Activated CD4-positive, alpha-beta T cell treated with anti-CD3 and anti-CD28 coated beads, Interleukin-2, Interleukin-6, amounts not matched to agents 100 ng/mL and 50 ng/mL, durations not matched to agents 16 hours and 8 hours (primary cell): ENCODE data around the gene OCA2.

Source experiments
- DNase-seq: peaks from one replicate; pipeline ENCODE4 v3.0.0-alpha.2; 2020

OCA2 gene

DNA sequence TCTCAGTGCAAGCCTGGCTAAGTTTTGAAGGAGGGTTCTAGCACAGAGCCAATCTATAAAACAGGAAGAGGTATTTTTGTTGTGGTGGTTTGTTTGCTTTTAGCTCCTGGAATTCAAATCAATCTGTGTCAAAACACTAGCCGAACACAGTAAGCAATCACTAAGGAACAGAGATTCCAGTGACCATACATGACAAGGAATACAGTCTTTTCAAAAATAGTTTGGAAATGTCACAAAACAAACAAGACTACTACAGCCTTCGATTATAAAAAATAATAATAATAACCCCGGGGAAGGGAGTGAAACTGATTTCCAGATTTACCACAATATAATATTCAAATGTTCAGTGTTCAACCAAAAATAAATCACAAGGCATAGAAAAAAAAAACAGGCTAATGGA lies 166.5 kb downstream of the OCA2 start:
- DNase-seq, result no peak

DNA sequence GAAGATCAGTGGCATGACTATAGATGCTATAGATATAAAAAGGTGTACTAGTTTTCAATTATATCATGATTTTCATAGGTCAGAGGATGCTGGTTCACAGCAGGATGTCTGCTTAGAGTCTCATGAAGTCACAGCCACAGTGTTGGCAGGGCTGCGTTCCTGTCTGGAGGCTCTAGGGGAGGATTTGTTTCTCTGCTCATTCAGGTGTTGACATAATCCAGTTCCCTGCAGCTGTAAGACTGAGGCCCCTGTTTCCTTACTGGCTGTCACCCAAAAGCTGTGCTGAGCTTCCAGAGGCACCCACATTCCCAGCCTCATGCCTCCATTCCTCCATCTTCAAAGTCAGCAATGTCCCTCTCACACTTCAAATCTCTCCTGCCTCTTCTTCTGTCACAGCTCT lies 170.7 kb downstream of the OCA2 start:
- no peak for DNase-seq

DNA sequence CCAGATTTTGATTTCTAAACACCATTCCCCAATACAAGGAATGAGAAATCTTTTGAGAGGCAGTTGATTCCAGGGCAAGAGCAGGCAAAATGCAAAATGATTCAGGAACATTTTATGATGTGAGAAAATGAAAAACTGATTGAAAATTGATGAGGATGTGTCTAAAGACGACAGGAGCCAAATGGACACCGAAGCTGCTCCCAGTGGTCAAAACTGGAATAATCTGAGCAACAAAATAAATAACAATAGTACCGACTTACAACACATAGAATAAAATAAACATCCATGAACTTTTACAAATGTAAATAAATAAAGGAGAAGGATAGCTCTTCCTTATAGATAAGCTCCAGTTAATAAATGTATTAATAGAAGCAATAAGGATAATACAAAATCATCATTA lies 186.8 kb downstream of the OCA2 start:
- no peak for DNase-seq

DNA sequence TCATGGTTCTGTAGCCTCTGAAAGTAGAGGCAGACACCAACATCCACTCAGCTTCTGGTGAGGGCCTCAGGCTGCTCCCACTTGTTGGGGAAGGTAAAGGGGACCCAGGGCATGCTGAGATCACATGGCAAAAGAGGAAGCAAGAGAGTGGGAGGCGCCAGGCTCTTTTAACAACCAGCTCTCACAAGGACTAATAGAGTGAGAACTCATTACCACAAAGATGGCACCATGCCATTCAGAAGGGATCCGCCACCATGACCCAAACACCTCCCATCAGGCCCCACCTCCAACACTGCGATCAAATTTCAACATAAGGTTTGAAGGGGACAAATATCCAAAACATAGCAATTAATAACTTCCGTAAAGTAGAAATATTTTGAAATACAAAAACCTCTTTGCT lies 192.3 kb downstream of the OCA2 start:
- DNase-seq, result no peak

DNA sequence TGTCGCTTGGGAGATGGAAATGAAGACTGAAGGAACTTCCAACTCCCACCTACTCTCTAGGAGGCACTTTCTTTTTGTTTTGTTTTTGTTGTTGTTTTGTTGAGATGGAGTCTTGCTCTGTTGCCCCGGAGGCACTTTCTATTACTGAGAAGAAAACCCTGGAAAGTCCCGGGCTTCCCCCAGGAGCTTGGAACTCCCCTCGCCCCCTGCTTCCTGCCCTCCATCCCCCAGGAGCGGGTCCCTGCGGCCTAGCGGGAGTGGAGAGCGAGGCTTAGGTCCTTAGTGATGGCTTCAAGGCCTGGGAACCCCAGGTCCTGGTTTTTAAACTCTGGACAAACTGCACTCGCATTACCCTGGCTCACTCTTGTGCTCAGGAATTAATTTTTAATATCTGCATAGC lies 195.7 kb downstream of the OCA2 start:
- DNase-seq, result no peak

DNA sequence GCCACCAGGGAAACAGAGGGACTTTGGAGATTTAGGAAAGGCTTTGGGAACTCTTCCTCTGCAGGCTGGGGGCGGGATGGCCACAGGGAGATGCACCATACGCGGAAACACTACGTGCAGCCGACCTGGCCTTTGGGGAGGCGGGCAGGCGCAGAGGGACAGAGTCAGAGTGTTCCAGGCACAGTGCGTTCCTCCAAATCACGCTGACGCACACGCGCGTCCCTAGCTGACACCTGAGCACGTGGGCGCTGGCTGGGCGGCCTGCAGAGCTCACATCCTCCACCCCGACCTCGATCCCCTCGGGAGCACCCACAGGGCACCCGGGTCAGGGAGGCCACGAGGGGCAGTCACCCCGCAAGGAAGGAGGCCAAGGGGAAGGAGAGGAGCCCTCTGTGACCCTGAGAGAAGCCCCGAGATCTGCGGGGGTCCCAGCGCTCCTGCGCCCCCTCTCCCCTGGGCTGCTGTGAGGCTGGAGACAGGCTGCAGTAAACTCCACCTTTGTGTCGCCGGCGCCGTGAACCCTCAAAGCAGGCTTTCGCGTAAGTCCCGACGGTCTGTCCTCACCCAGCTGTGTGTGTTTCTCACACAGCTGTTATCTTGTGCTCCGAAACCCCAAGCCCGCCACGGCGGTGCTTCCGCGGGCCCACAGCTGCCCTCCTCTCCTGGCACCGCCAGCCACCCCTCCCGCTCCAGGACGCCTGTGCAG lies 196.3 kb downstream of the OCA2 start:
- no peak for DNase-seq

DNA sequence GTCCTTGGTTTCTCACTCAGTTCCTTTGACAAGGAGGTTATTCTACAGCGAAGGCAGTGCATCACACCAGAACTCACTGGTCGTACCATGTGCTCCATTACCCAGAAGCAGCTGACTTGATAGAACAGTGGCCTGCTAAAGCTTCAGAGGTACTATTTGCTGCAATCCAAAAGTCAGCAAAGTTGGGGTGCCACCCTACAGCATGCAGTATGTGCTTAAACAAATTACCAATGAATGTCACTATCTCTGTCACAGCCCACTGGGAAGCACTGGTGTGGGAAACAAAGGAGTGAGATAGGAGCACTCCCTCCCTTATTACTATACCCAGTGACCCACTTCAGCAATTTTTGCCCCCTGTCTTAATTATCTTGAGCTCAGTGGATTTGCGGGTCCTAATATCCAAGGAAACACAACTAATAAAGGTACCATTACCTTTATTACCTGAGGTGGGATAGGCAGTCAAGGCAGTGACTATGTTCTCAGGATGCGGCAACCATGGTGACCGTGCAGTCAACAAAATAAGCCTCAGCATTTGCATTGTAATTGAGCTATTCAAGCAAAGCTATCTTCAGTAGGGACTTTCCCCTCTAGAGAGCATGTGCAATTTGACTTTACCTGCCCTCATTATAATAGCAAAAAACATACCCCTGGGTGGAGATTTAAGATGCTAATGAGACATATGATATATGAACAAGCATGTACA lies 199.4 kb downstream of the OCA2 start:
- DNase-seq, result no peak

DNA sequence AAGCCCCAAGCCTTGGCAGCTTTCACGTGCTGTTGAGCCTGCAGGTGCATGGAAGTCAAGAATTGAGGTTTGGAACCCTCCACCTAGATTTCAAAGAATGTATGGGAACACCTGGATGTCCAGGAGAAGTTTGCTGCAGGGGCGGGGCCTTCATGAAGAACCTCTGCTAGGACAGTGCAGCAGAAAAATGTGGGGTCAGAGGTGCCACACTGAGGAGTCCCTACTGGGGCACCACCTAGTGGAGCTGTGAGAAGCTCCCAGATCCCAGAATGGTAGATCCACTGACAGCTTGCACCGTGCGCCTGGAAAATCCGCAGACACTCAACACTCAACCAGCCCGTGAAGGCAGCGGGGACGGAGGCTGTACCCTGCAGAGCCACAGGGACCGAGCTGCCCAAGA lies 201.6 kb downstream of the OCA2 start:
- no peak for DNase-seq

DNA sequence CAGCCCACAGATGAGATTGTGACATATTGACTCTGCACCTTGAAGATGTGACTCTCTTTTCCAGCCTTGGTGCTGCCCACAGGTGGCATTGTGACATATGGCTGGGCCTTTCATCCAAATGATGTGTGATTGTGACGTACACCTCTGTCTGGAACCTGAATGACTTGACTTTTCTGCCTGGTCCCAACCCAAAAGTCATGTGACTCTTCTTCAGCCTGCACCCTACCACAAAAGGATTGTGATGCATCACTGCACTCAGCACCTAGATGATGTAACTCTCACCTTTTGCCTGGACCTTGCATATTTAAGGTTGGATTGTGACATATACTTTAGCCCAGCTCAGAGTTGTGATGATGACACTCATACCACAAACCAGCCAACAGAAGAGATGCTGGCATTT lies 204.5 kb downstream of the OCA2 start:
- no peak for DNase-seq

DNA sequence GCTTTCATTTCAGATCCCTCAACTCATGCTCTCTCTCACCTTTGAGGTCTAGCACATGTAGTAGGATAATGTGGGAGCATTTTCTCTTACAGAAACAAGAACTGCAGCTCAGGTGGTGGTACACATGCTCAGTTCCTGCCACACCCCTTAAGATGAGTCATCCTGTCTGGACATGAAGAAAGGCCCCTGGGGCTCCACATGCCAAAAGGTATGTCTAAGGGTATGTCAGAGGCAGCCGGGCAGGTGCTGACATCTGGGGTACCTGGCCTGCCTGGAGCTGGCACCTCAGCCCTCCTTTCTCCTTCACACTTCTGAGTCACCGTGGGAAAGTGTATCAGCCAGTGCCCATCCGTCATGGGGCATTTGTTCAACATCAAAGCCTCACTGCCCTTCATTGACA lies 209.9 kb downstream of the OCA2 start:
- no peak for DNase-seq

DNA sequence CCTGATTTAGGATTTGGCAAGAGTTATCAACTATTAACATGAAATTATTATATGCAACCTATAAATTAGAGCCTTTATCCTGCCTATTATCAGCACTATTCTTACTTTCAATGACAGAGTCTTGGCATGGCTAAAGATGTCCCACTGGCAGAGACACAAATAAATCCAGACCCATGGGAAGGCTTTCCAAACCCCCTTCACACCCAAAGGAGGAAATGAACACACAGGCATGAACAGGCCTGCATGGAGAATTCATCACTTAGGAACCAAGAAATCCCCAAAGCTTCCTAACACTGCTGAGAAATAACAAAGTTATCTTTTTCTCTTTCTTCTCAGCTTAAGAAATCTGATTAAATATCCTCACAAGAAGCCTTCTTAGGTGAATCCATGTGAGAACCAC lies 213.9 kb downstream of the OCA2 start:
- DNase-seq, result no peak

DNA sequence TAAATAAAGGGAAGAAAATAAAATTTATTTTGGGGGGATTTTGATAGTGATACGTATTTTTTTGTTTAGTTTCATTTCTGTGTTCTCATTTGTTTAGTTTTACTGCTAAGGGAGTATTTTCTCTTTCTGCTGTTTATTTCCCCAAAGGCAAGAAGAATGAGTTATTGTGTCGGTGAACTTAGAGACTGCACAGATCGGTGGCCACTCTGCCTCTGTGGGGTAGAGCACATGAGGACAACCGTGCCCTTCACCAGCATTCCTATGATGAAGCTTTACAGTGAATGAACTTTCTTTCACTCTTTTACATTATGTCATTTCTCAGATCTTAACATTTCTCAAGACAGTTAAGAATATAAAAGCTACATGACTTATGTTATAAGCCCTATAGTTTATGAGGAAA lies 214.4 kb downstream of the OCA2 start:
- DNase-seq, result no peak

DNA sequence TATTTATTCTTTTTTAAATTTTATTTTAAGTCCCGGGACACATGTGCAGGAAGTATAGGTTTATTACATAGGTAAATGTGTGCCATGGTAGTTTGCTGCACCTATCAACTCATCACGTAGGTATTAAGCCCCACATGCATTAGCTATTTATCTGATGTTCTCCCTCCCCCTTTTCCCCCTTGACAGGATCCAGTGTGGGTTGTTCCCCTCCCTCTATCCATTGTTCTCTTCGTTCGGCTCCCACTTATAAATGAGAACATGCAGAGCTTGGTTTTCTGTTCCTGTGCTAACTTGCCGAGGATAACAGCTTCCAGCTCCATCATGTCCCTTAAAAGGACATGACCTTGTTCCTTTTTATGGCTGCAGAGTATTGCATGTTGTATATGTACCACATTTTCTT lies 220.3 kb downstream of the OCA2 start:
- DNase-seq, result no peak

DNA sequence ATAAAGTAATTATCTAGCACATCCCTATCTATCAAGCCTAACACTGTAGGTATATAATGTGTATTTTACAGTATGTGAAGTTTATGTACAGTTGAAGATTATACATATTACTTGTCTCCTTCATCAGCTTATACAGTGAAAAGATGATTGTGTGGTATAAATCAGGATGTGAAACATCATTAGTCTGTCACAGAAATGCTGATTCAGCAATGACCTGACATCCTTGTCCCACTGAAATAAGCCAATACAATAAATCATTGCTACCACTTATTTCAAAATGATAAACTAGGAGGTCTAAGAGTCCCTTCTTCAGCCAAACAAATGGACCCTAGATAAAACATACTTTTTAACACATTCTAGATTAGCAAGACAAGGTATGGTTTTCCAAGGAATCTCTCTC lies 225.3 kb downstream of the OCA2 start:
- DNase-seq, result no peak

DNA sequence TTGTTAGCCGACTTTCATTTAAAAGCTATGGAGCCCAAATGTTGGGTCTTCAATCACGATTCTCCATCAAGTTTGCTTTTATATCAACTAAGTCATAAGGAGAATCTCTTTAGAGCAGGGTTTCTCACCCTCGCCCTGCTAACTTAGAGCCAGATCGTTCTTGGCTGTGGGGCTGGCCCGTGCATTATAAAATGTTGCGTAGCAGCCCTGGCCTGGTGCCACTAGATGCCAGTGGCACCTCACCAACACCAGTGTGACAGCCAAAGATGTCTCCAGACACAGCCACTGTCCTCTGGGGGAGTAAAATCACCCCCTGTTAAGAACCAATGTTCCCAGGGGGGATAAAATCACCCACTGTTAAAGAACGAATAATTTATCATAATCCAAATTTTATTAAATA lies 226.1 kb downstream of the OCA2 start:
- DNase-seq, result no peak

DNA sequence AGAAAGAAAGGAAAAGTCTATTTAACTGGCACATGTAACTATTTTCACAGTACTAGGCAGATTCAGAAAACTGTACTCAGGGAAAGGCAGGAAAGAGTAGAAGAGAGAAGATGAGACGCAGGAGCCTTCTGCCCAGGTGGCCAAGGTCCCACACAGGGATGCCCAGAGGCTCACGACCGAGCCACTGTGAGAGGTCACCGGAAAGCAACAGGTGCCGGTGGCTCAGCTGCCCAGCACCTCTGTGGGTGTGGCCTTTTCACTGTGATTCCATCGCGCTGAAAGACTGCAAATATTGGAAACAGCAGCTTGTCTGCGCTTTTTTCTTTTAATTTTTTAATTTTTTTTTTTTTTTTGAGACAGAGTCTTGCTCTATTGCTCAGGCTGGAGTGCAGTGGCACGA lies 226.8 kb downstream of the OCA2 start:
- no peak for DNase-seq

DNA sequence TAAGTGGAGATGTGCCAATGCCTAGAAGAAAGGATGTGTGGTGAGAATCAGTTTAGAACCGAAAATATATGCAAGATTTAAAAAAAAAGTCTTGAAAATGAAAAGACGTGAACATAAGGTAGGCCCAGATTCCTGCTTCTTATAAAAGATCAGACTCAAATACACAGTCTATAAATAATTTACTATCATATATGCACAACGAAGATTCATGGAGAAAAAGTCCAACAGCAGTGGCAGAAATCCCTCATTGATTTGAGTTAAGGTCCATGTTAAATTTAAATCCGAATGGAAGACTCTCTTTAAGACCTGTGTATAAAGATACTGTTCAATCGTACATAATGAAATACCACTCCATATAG lies 227.2 kb downstream of the OCA2 start:
- DNase-seq, result no peak

DNA sequence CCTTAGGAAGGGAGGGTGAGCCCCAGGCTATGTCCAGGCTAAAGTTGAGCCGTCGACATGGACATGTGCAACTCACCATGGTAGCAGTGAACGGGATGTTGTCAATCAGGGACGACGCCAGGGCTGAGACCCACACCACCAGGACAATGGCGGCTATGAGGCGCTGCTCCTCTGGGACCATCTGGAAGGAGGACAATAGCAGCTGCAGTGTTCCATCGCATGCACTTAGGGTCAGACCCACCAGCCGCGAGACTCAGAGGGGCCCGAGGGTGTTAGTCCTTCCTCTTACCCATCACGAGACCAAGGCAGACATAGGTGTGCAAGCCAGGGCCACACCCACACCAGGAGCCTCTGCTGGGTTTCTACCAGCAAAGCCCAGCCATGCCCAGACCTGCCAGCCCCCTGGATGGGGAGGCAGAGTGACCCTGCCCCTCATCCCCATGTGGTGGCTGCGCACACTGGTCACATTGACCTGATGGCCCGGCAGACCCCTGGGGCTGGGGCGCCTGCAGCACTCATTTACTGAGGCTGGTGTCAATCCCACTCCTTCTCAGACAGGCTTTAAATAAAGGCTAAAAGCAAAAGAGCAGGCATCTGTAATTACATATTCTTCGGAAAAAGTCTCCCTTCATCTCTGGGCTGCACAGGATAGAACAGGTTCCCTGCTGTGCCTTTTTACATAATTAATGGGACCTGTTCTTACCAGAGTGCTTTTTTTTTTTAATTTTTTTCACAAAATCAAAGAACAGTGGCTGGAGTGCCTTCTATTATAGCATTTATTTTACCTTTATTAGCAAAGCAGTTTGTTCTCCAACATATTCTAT lies 227.8 kb downstream of the OCA2 start:
- DNase-seq, result no peak

DNA sequence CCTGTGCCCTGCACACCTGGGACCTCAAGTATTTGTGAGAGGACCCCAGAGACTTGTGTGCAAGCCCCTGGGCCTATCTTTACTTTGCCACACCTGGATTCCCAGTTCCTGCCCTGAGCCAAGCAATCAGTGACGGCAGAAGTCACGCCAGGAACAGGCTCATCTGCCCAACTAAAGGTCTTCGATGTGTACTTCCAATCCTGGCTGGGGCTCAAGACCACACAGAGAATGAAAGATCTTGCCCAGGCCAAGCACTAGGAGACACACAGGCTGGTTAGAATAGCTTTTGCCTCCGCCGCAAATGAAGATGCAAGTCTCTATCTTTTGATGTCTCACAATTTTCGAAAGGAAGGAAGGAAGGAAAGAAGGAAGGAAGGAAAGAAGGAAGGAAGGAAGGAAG lies 228.8 kb downstream of the OCA2 start:
- no peak for DNase-seq

DNA sequence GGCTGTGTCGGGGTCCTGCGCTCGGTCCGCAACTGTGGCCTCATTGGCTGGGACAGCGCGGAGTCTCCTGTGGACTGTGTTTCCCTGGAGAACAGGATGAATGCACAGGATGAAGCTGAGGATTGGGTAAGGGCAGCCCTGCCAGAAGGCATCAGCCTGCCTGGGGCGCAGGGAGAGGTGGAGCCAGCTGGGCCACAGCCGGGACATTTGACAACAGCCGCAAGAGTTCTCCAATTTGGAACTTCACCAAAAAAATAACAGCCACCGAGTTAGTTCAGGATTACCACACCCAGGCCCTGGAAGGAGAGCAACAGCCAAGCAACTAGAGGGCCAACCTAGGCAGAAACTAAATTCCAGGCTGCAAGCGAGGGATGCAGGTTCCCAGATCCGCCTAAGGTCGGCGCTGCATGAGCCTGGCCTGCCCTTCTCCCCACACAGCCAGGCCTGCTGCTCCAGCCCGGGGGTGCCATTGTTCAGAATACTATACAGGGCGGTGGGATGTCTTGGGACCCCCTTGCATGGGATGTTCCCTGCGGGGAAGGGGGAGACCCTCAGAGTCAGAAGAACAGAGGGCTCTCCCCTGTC lies 229.3 kb downstream of the OCA2 start:
- DNase-seq, result no peak

DNA sequence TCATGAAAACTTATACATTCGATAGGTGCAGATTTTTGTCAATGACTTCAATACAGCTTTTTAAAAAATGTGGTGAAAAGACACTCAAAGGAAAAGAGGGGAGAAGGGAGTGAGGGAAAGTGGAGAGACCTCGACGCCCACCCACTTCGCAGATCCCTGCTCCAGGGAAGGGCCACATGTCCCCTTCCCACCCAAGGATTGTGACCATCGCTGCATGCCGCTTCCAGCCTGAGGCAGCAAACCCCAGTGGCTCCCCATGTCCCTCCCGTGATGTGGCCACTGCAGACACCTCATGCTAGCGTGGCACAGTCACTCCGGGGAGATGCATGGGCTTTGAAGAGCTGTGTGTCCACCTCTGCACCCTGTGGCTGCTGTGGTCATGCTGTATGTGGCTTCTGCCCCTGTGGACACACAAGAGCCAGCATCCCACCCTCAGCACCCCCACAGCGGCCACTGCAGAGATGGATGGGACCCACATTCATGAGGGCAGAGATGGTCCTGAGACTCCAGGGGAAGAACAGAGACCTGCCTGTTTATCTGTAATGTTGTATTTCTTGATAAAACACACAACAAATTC lies 230.2 kb downstream of the OCA2 start:
- no peak for DNase-seq

DNA sequence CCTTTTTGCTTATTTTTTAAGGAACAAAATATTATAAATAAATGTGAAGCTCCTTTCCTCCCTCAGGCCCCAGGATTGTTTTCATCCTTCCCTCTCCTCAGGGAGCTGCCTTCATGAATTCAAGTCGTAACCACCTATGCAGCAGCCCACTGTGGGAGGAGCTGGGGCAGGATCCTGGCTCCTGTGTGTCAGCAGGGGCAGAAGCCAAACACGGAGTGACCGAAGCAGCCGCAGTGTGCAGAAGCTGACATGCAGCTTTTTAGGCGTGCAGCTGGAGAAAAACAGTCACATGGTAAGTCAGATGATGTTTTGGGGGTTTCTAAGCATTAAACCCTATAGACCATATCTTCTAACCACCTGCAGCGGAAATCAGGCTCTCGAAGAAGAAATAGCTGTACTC lies 231.3 kb downstream of the OCA2 start:
- DNase-seq, result no peak

DNA sequence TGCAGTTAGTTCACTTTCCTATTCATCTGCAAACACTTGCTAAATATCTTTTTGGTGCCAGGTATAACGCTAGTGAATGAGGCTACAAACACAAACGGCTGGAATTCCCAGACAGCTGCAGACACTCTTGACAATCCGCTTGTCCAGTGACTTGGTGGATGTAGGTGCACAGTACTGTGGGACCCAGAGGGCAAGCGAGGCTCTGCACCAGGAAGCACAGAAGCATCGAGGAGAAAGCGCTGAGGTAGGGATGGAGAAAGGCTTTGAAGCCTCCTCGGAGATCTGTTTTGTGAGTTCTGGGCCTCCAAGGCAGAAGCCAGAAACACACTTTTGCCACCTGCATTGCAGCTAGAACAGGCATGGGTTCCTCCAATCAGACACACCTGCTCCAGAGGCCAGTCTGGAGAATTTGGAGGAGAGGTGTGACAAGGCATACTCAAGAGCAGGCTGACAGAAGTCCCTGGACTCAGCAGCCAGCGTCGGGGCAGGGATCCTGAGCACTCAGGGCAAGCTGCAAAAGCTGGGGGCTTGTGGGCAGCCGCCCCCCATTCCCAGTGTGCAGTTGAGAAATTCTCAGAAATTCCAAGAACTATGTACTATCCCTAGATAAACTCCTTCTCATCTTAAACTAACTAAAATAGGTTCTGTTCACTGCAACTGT lies 232.5 kb downstream of the OCA2 start:
- no peak for DNase-seq
